Activated T-cell treated with anti-CD3 and anti-CD28 coated beads for 4 hours (primary cell): ENCODE results near the gene DMRT3.

Experiments used
- DNase-seq: peaks from one replicate; pipeline ENCODE4 v3.0.0-alpha.2; 2020

DMRT3 gene

DNA sequence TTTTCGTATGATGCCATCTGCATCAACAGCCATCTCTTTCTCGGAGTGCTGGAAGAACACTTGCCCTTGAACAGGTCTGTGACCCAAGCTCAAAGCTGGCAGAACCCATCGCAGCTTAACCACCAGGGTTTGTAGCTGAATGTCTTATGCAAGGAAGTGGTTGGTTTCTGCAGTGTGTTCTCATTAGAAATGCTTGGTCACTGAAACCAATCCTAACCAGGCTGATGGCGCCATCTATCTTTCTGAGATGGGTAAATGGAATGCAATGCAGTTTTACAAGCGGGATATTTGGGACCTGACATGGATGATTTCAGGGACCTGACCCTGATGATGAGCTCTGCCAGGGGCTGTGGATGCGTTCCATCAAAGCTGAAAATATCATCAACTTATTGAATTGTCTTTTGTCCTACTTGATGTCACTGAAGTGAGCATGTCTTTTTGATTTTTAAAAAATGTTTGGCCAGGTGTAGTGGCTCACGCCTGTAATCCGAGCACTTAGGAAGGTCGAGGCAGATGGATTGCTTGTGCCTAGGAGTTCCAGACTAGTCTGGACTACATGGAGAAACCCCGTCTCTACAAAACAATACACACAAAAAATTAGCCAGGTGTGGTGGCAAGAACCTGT, 28.7 kb downstream of the DMRT3 start:
- DNase-seq = no peak

DNA sequence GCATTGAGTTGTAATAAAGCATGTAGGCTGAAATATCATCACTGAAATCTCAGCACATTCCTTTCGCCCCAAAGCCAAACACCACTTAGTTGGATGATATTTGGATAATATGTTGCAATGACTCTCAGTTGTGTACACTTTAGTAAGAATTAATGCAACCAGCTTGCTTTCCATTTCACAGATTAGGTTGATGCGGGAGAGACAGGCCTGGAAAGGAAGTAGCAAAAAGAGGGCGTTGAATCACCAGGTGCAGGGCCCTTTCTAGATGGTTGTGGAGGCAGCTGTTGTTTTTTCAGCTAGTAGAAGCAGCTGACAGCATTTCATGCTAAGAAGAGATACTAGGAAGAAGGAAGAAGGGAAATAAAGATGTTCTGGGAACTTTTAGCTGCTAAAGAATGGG, 30.9 kb downstream of the DMRT3 start:
- no peak for DNase-seq

DNA sequence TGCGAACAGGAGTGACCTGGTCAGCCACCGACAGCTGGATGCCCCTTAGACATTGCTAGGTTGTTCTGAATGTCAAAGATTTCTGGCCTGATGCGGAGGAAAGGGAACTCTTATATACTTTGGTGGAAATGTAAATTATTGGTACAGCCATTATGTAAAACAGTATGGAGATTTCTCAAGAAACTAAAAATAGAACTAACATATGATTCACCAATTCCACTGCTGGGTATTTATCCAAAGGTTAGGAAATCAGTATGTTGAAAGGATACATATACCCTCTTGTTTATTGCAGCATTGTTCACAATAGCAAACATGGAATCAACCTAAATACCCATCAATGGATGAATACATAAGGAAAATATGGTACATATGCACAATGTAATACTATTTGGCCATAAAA, 31.8 kb downstream of the DMRT3 start:
- no peak for DNase-seq

DNA sequence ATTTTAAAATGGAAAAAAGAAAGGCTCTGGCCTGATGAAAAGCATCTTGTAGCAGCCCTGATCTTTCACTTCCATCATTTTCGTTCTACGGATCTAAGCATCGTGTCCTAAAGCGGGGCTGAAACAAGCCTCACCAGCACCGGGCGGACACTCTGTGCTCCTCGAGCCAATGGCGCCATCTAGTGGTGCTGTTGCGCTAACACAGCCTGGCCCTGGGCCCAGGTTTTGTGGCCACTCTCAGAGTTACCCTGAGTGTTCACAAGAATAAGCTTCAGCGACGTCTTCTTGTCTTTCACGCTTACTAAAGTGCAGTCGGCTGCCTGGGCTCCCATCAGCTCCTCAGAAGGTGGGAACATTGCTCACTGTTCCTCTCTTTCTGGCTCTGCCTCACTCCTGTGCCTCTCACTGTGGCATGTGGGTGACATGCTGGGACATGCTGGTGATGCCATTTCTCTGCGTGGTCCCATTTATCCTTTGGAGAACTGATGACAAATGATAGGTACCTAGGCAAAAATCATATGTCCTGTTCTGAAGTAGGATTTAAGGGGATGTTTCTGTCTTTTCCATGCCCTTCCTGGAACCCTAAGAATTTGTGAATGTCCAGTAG, 32.7 kb downstream of the DMRT3 start:
- DNase-seq = peak; percentile 65

DNA sequence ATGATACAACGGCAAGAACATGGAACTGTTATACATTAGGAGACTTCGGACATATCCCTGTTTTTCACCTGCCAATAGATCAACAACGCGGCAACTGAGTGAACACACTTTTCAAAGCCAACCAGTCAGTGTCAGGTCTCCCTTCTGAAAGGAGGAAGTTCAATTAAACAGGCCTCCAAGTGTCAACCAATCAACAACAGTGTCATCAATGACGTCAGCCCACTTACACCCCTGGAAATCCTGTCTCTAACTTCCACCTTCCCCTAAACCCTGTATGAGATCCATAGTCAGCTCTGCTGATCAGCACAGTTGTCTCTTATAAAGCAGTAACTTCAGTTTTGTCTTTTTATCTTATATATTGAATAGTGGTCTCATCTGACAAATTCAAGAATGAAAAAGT, 36.6 kb downstream of the DMRT3 start:
- no peak for DNase-seq

DNA sequence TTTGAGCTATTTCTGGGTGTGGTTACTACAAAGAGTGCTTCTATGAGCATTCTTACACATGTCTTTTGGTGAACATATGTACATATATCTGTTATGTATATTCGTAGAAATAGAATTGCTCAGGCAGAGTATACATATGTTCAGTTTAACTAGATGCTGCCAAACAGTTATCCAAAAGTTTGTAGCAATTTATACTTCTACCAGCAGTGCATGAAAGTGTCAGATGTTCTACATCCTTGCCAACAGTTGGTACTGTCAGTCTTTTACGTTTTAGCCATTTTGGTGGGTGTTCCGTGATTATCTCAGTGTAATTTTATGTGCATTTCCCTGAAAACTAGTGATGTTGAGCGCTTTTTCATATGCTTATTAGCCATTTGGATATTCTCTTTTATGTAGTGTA, 37.8 kb downstream of the DMRT3 start:
- DNase-seq = no peak

DNA sequence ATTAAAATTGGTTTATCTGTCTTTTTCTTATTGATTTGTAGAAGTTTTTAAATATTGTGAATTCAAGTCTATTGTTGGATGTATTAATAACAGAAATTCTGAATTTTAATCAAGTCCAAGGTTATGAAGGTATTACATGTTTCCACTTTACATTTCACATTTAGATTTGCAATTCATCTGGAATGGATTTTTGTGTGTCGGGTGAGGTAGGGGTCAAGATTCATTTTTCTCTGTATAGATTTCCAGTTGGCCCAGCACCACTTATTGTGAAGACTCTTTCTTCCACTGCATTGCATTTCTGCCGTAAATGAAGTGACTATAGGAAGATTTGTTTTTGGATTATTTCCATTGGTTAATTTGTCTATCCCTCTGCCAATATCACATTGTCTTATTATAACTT, 38.2 kb downstream of the DMRT3 start:
- DNase-seq = no peak

DNA sequence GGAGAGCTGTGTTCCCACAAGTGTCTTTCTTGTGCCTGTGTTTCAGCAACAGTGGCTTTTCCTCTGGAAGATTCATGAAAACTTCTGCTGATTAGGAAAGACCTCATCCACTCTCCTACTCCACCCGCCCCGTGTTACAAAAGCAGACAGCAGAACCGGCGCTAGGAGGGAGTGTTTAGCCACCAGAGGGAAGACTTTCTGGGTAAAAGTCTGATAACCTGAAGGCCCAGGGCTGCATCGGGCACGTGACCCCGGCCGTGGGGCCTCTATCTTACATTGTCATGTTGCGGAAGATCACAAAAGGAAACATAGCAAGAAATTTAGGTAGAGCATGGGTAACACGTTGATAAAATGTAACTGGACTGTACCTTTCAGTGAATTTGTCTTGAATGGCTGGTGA, 41.7 kb downstream of the DMRT3 start:
- no peak for DNase-seq

DNA sequence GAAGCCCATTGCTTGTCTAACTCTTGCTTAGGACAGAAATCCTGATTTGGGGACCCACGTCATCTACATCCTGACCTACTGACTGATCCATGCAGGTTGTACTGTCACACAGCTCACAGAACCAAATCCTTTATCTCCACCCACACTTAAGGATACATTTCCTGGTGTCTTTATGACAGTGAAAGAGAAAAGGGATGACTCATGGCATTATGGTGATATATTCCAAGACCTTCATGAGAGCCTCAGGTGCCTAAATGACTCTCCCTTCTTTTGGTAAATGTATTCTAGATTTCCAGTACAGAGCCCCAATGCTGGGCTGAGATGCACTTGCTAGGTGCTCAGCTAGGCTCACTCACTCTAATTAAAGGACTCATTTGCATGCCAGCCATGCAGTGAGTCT, 47.7 kb downstream of the DMRT3 start:
- no peak for DNase-seq

DNA sequence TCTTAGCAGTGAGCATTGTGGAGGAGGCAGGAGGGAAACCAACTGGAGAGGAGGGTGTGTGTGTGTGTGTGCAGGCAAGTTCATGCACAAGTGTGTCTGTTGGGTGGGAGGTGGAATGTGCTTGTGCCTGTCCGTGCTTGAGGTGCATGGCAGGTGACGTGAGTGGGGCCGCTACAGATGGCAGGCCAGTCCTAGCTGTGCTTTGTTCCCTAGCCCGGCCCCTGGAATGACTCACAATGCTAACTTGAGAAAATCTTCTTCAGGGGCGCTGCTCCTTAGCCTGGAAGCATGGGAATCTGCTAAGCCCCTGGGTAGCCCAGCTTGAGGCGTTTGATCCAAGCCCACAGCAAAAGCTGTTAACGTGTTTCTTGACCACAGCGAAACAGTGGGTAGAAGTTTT, 48.7 kb downstream of the DMRT3 start:
- DNase-seq = no peak

DNA sequence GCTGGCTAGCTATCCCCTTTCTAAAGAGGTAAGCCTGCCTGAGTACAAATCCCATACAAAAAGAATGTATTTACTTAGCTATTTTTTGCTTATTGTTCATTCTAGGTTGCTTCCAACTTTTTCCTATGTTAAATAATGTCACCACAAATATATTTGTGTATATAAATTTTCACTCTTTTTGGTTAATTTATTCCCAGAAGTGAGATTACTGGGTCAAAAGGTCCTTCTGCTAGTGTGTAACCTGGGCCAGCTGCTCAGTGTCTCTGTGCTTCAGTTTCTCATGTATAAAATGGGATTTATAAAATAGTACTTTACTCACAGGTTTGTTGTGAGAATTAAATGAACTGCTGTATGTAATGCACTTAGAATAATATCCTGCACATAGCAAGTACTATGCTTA, 49.8 kb downstream of the DMRT3 start:
- DNase-seq = no peak

DNA sequence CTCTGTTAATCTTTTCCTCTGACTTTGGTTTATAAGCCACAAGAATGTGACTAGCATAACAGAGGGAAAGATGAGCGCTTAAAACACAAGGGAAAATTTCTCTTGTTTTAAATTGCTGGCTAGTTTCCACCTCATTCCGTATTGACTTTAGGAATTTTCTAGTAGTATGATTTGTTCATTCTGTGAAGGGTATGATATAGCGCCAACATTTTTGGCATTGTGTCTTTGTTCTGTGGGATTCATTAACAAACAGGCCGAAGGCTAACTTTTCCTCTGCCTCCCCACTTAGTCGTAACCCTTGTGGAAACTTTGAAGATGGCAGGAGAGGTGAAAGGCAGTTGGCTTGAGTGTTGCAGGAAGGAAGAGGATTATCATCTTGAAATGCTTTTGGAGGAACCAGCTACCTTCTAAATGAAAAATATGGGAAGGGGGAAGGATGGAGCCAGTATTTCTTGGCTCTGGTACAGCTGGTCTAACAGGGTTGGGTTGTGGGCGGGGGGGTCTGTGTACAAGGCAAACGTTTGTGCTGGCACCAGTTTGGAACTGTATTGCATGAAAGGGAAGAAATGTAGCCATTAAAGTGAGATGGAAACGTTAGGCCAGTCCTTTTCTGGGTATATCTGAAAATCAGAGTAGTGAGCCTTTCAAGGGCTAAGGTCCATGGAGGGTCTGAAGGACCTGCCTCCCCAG, 52.2 kb downstream of the DMRT3 start:
- DNase-seq = no peak

DNA sequence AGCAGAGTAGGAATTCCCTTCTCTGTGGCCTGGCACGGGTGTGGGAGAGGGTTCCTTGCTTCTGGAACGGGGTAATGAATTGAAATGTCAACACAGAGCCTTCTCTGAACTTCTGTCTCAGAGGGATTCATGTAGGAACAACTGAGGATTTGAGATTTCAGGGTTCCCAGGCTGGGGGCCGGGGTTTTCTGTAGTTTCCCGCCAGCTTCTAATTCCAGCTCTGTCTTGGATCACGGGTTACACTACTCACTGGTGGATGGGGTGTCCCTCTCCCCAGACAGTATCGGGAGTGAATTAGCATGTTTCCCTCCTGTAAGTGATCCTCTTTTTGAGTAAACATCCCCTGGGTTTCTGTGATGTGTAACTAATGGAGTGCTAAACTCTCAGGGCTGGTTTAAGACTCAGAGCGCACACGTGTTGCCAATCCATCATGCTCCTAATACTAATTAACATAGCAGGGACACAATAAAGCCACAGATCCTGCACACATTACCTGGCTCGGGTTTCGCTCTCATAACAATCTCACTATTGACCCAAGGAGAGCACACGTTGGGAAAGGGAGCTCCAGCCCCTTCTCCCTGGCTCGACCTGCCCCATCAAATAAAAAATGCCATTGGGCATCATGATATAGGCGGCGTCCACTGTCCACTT, 55.6 kb downstream of the DMRT3 start:
- DNase-seq = no peak

DNA sequence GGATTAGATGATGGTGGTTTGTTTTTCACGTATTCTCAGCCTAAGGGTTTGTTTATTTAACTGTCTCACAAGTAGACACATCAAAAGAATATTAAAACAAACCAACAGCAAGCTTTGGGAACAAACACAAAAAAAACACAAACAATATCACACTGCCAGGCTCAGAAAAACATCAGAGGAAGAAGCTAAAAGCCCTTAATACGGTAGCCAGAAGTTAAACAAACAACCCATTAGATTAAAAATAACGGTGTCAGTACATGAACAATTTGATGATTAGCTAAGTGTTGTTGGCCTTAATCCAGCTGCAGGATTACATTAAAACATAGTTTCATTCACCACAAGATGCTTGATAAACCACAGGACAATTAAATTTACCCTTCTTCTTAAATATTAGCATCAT, 57.8 kb downstream of the DMRT3 start:
- no peak for DNase-seq

DNA sequence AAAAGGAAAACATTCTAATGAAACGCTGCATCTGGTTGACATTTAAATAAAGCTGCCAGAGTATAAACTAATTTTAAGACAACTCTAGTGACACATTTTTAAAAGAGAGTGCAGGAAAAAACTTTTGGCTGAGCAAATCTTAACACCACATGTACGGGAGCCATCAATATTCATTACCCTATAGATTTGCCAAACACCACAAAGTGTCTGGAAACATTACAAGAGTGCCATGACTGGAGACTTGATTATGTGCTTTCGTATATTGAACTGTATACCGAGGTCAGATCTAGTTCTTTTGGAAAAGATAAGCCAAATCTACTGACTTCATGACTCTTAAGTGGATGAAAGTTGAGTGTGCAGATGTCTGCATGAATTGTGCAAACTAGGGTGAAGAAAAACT, 63.1 kb downstream of the DMRT3 start:
- no peak for DNase-seq
